Lung (tissue), 12 donors: Measurements from ENCODE around the gene HNRNPUL1. TPM values are rescaled to one million over a fixed set of nuclear protein-coding genes. Genes with fewer than 3 reads are reported as not detected.
A peak's percentile ranks its signal among the peaks of the same experiment; 100 is the strongest.
"Not testable (repeated sequence)": the region's sequence is repeated elsewhere in the genome, so short reads cannot be mapped to it uniquely, and the experiment has no call there.

Experiments
- ATAC-seq: fragments of 200-7000 bp; cut with Tn5 transposase; one replicate; pipeline ENCODE4 v1.9.1; 2020; ENCODE audit warnings: moderate number of reproducible peaks; ENCODE audit not compliant: insufficient read depth, low FRiP score
- DNase-seq, 3 donors: peaks; one replicate each; pipeline ENCODE4 v3.0.0-alpha.2; 2013 to 2017
- H3K27ac ChIP-seq, 2 donors: one replicate each; pipeline ENCODE4 v1.5.1; 2013; ENCODE audit warnings: mild to moderate bottlenecking in 2 of 2, moderate library complexity in 2 of 2, control low read depth in 1 of 2, inconsistent platforms in 1 of 2, low read depth in 1 of 2, low read length in 1 of 2
- H3K27me3 ChIP-seq, 3 donors: one replicate each; pipeline ENCODE4 v1.5.1; 2013; ENCODE audit warnings: low read length in 2 of 3; ENCODE audit not compliant: control insufficient read depth in 3 of 3, insufficient read depth in 3 of 3
- H3K36me3 ChIP-seq, 4 donors: one replicate each; pipeline ENCODE4 v1.5.1; 2013; ENCODE audit warnings: low read length in 4 of 4, mild to moderate bottlenecking in 1 of 4, moderate library complexity in 1 of 4; ENCODE audit not compliant: control insufficient read depth in 4 of 4, insufficient read depth in 4 of 4
- H3K4me1 ChIP-seq, 5 donors: one replicate each; pipeline ENCODE4 v1.5.1; 2013; ENCODE audit warnings: low read length in 5 of 5, mild to moderate bottlenecking in 2 of 5, moderate library complexity in 1 of 5; ENCODE audit not compliant: control insufficient read depth in 5 of 5, insufficient read depth in 5 of 5
- H3K4me3 ChIP-seq: one replicate; pipeline ENCODE4 v1.5.1; 2013; ENCODE audit warnings: mild to moderate bottlenecking, control low read depth, moderate library complexity
- H3K9ac ChIP-seq, 2 donors: one replicate each; pipeline ENCODE4 v1.5.1; 2013; ENCODE audit warnings: low read length in 2 of 2, control low read depth in 1 of 2; ENCODE audit not compliant: insufficient read depth in 1 of 2
- H3K9me3 ChIP-seq, 4 donors: one replicate each; pipeline ENCODE4 v1.5.1; 2013; ENCODE audit warnings: low read length in 3 of 4, mild to moderate bottlenecking in 1 of 4, moderate library complexity in 1 of 4; ENCODE audit not compliant: control insufficient read depth in 4 of 4, insufficient read depth in 3 of 4
- CTCF ChIP-seq: IDR thresholded peaks from 2 replicates; pipeline ENCODE4 v1.5.1; 2012; ENCODE audit warnings: mild to moderate bottlenecking; ENCODE audit errors: control extremely low read depth, extremely low read depth
- WGBS, 2 donors: extraction: QIAGEN DNeasy Blood & Tissue Kit; methylation state at CpG; one replicate each; pipeline ENCODE4 v1.1.7; 2013; 5-methylcytosine and 5-hydroxymethylcytosine counted together
- polyA plus RNA-seq, 2 donors: library from polyadenylated mRNA; stranded (reverse); fragments of 200-250 nt; gene quantifications; one replicate each; pipeline ENCODE4 v1.2.1, GENCODE V29; 2013
- total RNA-seq, 2 donors: library from RNA; depleted of rRNA in 1 of 2; stranded (reverse); fragments of >200 nt in 1 of 2; gene quantifications; one replicate each; pipeline ENCODE4 v1.2.1, GENCODE V29; 2014 to 2021
- donor health status: control.
- donor health status: control.
- donor health status: Bipolar disorder and iron deficiency.
- donor health status: healthy.
- donor health status: DM: yes; HTN: yes; CAD: no.

The HNRNPUL1 gene
- total and polyA plus RNA-seq, 4 donors: 92.2 to 198 (median 144) TPM

GRCh38 chr19:41226874-41227390 is 37.2 kb upstream of the HNRNPUL1 start:
- DNase-seq: no peak
- Histone ChIP-seq H3K9ac (no peak overlapping the region), H3K27me3 (peaks cover 0 to 4% (median 0%) of the 10 kb centered on the region in 3 donors), H3K9me3 (no peaks in the 10 kb centered on the region), H3K27ac (peak overlapping the region in 1 of 2 donors; percentile 88), H3K36me3 (peaks cover 0 to 6% (median 0%) of the 10 kb centered on the region in 4 donors), H3K4me3 (no peak overlapping the region), H3K4me1 (peaks cover 0 to 13% (median 5%) of the 10 kb centered on the region in 5 donors)
- WGBS, 2 donors: 55 to 58% methylated on average over 9 of the region's 9 CpGs
- no peak for ATAC-seq
- no peak for TF ChIP-seq CTCF

GRCh38 chr19:41228486-41228885 is 35.7 kb upstream of the HNRNPUL1 start:
- DNase-seq (no peak), ATAC-seq (no peak)
- Histone ChIP-seq H3K27me3 (peaks cover 0 to 4% (median 0%) of the 10 kb centered on the region in 3 donors), H3K27ac (no peak overlapping the region), H3K4me1 (peaks cover 0 to 13% (median 5%) of the 10 kb centered on the region in 5 donors), H3K36me3 (peaks cover 0 to 10% (median 0%) of the 10 kb centered on the region in 4 donors), H3K9me3 (no peaks in the 10 kb centered on the region), H3K9ac (no peak overlapping the region), H3K4me3 (no peak overlapping the region)
- TF ChIP-seq CTCF: no peak
- WGBS, 2 donors: 76 to 78% methylated on average over 3 of the region's 3 CpGs

GRCh38 chr19:41229338-41229737 is 34.8 kb upstream of the HNRNPUL1 start:
- not testable (repeated sequence) for H3K4me3 ChIP-seq, DNase-seq, H3K27ac ChIP-seq, ATAC-seq, H3K9me3 ChIP-seq, H3K9ac ChIP-seq, H3K27me3 ChIP-seq
- 79 to 92% methylated on average over 5 of the region's 5 CpGs for WGBS, 2 donors
- Histone ChIP-seq H3K36me3 (peaks cover 0 to 18% (median 2%) of the 10 kb centered on the region in 4 donors), H3K4me1 (peaks cover 0 to 13% (median 5%) of the 10 kb centered on the region in 5 donors)

- H3K36me3 ChIP-seq: peaks cover 0 to 22% (median 4%) of the 10 kb centered on the region in 4 donors
- WGBS, 2 donors: 88 to 97% methylated on average over 3 of the region's 3 CpGs
- no peak for ATAC-seq
- H3K27me3 ChIP-seq: peaks cover 0 to 4% (median 0%) of the 10 kb centered on the region in 3 donors
- DNase-seq: no peak
- H3K4me1 ChIP-seq: peaks cover 0 to 13% (median 5%) of the 10 kb centered on the region in 5 donors
- no peak for TF ChIP-seq CTCF
- H3K9ac ChIP-seq: no peak overlapping the region
- no peak overlapping the region for H3K27ac ChIP-seq
- H3K9me3 ChIP-seq: no peaks in the 10 kb centered on the region
- H3K4me3 ChIP-seq: no peak overlapping the region
Observed at GRCh38 chr19:41230067-41230857, 33.9 kb upstream of the HNRNPUL1 start.
